ENCODE measurements around the gene SLMAP.

SLMAP gene

DNA sequence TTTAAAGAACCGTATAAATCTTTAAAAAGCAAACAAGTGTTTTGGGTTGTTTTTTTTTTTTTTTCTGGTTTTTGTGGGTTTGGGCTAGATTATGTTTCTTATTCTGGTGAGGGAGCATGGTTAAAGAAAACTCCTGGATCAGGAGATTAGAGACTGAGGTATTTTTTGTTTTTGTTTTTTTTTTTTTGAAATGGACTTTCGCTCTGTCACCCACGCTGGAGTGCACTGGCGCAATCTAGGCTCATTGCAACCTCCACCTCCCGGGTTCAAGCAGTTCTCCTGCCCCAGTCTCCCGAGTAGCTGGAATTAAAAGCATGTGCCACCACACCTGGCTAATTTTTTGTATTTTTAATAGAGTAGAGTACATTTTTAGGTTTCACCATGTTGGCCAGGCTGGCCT, 95.2 kb downstream of the SLMAP start:
- TF ChIP-seq GATA2 (IDR thresholded peaks at IDR 0.05; ENCODE audit: low read depth, low read length) (no peak), GATA3 (IDR thresholded peaks at IDR 0.05; ENCODE audit: low read depth, low read length) (no peak)

DNA sequence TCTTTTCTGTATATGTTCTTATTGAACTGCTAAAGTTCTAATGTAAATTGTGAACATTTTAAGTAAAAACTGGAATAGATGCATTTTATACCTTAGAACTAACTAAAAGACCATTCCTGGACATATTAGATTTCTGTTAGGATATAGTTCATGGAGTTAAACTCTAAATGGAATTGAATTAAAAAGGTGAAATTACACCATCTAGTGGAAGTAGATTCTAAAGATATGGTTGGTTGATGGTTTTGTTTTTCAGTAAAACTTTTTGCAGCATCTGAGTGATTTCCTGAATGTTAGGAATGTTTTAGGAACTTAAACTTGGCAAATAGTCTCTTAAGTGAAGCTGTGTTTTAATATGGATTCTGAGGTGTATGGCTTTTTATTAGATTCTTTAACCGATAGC, 96.8 kb downstream of the SLMAP start:
- TF ChIP-seq GATA2 (IDR thresholded peaks at IDR 0.05; ENCODE audit: low read depth, low read length) (no peak), GATA3 (IDR thresholded peaks at IDR 0.05; ENCODE audit: low read depth, low read length) (no peak)

DNA sequence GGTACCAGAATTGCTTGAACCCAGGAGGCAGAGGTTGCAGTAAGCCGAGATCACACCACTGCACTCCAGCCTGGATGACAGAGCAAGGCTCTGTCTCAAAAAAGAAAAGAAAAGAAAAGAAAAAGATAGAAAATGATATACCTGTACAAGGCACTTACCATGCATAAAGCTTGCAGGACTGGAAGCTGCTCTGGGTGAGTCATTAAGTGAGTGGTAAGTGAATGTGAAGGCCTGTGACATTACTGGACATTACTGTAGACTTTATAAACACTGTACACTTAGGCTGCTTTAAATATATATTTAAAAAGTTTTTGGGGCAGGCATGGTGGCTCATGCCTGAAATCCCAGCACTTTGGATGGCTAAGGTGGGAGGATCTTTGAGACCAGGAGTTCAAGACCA, 99.2 kb downstream of the SLMAP start:
- TF ChIP-seq GATA2 (IDR thresholded peaks at IDR 0.05; ENCODE audit: low read depth, low read length) (no peak), GATA3 (IDR thresholded peaks at IDR 0.05; ENCODE audit: low read depth, low read length) (no peak)

DNA sequence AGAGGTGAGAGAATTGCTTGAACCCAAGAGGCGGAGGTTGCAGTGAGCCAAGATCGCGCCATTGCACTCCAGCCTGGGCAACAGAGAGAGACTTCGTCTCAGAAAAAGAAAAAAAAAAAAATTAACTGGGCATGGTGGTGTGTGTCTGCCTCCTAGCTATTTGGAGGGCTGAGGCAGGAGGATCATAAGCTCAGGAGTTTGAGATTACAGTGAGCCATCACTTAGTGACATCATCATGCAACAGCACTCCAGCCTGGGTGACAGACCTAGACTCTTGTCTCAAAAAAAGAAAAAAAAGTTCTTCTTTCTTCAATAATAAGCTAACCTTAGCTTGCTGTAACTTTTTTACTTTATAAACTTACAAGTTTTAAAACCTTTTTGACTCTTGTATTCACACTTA, 99.8 kb downstream of the SLMAP start:
- TF ChIP-seq GATA3 (IDR thresholded peaks at IDR 0.05; ENCODE audit: low read depth, low read length) (no peak), GATA2 (IDR thresholded peaks at IDR 0.05; ENCODE audit: low read depth, low read length) (no peak)

DNA sequence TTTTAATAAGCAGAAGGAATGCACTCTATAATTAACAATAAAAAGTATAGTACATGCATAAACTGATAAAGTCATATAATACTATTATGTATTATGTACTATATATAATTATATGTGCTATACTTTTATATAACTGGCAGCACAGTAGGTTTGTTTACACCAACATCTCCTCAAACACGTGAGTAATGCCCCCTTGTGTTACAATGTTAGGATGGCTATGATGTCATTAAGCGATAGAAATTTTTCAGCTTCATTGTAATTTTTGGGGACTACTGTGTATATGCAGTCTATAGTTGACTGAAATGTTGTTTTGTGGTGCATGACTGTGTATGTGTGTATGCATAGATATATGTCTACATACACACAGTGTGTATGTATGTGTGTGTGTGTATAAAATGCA, 100.6 kb downstream of the SLMAP start:
- TF ChIP-seq GATA2 (IDR thresholded peaks at IDR 0.05; ENCODE audit: low read depth, low read length) (no peak), GATA3 (IDR thresholded peaks at IDR 0.05; ENCODE audit: low read depth, low read length) (no peak)

DNA sequence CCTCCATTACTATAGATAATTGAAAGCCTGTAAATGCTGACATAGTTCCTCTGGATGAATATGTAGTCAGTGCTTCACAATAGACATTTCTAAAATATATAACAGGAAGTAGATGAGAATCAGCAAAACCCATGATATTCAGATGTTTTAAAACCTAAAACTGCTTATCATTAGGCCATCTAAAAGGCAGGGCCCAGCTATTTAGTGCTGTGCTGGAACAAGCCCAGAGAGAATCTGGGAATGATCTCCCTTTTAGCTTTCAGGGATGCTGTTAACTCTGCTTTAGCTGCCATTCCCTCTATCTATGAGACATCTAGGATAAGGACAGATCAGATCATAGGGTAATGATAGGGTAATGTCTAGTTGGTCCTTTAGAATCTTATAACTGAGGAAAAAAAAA, 106.8 kb downstream of the SLMAP start:
- TF ChIP-seq GATA2 (IDR thresholded peaks at IDR 0.05; ENCODE audit: low read depth, low read length), result peak; percentile 80
- peak; percentile 55 for TF ChIP-seq GATA3 (IDR thresholded peaks at IDR 0.05; ENCODE audit: low read depth, low read length)

DNA sequence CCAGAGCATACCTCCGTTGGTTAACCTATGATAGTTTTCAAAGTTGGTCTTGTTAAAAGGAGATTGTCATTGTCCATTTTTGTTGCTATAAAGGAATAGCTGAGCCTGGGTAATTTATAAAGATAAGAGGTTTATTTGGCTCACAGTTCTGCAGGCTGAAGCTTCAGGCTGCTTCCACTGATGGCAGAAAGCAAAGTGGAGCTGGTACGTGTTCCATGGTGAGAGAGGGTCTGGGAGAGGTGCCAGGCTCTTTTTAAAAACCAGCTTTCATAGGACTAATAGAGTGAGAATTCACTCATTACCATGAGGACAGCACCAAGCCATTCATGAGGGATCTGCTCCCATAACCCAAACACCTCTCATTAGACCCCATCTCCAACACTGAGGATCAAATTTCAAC, 107.3 kb downstream of the SLMAP start:
- TF ChIP-seq GATA2 (IDR thresholded peaks at IDR 0.05; ENCODE audit: low read depth, low read length) (no peak), GATA3 (IDR thresholded peaks at IDR 0.05; ENCODE audit: low read depth, low read length) (no peak)

DNA sequence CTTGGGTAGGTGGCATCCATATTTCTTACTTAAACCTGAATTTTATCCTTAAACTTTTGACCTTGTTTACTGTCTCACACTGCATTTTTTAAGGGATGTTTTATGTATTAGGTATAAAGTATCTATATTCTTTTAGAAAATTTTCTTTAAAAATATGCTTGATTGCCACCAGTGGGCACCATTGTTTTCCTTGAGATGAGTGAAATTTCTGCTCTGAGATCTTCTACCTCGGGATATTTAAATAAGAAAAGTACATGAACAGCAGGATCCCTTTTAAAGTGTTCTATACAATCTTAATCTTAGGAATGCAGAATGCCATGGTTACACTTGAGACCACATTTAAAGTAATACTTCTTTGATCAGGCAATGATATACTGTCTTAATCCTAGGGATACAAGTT, 108.7 kb downstream of the SLMAP start:
- TF ChIP-seq GATA3 (IDR thresholded peaks at IDR 0.05; ENCODE audit: low read depth, low read length), result no peak
- TF ChIP-seq GATA2 (IDR thresholded peaks at IDR 0.05; ENCODE audit: low read depth, low read length), result no peak

DNA sequence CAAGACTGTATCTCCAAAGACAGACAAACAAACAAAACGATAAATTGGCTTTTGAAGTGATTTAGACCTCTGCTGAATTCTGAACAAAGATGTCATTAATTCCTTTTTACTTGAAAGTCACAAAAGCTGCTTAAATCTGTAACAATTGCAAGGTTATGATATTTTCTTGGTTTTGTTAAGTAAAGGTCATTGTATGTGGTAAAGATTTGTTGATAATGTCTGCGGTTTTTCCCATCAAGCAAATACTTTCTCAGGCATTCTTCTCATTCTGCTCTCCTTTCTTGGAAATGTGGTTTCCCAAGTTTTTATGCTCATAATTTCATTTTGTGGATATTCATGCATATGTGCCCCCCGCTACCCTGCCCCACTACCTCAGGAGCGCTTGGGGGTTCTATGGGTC, 116.5 kb downstream of the SLMAP start:
- TF ChIP-seq GATA3 (IDR thresholded peaks at IDR 0.05; ENCODE audit: low read depth, low read length), result no peak
- no peak for TF ChIP-seq GATA2 (IDR thresholded peaks at IDR 0.05; ENCODE audit: low read depth, low read length)

DNA sequence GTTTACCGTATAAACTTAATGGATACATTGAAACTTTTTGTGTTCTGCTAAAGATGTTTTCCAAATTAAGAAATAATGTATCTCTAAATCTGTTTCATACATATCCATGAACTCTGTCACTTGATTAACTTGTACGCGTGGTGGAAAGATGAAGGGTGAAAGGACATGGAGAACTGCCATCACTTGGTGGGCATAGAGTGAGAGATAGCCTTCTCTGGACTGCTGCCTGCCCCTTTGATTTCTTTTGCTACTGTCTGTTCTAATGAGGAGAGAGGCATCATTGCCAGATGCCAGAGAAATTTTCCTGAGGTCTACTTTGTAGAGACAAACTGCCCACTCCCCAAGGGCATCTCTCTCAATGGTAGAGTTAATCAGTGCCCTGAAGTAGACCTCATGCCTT, 120.5 kb downstream of the SLMAP start:
- TF ChIP-seq GATA2 (IDR thresholded peaks at IDR 0.05; ENCODE audit: low read depth, low read length) (no peak), GATA3 (IDR thresholded peaks at IDR 0.05; ENCODE audit: low read depth, low read length) (no peak)

DNA sequence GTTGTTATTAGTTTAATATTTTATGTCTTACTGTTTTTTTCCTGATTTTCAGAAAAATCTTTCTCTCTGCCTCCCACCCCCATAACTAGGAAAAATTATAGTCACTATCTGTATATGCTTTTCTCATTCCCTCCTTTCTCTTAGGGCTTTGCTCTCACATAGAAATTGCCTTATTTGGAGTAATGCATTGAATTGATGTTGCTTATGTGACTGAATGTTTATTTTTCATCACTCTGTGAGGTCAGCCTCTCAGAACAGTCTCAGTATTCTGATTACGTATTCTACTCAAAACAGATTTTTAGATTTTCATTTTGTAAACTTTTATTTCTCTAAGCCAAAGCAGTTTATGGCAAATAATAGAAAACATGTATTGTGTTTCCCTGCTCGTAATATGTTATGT, 121.0 kb downstream of the SLMAP start:
- TF ChIP-seq GATA2 (IDR thresholded peaks at IDR 0.05; ENCODE audit: low read depth, low read length) (no peak), GATA3 (IDR thresholded peaks at IDR 0.05; ENCODE audit: low read depth, low read length) (no peak)

DNA sequence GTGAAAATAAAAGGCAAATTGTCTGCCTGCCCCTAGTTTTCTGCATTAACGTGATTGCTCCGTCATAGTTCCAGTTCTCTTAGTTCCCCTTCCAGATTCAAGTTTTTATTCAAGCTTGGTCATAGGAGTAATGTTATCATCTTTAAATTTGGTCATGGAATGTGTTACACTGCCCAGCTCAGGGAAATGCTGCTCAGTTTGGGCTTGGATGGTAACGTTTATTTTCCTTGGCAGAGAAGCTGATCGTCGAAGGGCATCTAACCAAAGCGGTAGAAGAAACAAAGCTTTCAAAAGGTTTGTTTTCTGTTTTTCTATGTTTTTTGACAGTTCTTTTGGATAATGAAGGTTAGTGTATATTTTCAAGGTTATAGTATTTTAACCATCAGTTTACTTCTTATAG, 133.7 kb downstream of the SLMAP start:
- TF ChIP-seq GATA2 (IDR thresholded peaks at IDR 0.05; ENCODE audit: low read depth, low read length) (no peak), GATA3 (IDR thresholded peaks at IDR 0.05; ENCODE audit: low read depth, low read length) (no peak)

DNA sequence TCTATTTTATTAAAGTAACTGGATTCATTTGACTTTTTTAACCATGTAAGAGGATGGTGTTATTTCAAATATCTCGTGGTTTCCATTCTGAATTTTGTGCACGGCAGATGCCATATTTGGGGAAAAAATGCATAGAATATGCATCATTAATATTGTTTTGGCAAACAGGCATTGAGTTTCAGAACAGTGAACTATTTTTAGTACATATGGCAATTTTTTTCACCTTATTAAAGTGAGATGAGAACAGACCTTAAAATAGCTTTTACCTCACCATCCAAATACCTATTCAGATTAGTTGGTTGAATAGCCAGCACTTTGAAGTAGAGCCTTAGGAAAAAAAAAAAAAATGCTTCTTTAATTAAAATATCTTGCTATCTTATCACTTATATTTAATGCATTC, 134.8 kb downstream of the SLMAP start:
- TF ChIP-seq GATA2 (IDR thresholded peaks at IDR 0.05; ENCODE audit: low read depth, low read length) (no peak), GATA3 (IDR thresholded peaks at IDR 0.05; ENCODE audit: low read depth, low read length) (no peak)

DNA sequence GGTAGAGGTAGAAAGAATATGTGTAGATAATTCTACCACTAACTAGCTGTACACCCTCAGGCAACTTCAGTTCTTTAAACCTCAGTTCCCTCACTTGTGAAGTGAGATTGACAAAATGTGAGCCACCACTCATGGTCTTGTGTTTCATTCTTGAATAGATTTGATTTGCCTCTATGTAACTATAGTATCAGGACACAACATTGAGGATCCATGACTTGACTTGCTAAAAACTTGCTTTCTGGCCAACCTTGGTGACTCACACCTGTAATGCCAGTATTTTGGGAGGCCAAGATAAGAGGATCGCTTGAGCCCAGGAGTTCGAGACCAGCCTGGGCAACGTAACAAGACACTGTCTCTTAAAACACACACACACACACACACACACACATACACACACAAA, 136.3 kb downstream of the SLMAP start:
- TF ChIP-seq GATA3 (IDR thresholded peaks at IDR 0.05; ENCODE audit: low read depth, low read length) (no peak), GATA2 (IDR thresholded peaks at IDR 0.05; ENCODE audit: low read depth, low read length) (no peak)

DNA sequence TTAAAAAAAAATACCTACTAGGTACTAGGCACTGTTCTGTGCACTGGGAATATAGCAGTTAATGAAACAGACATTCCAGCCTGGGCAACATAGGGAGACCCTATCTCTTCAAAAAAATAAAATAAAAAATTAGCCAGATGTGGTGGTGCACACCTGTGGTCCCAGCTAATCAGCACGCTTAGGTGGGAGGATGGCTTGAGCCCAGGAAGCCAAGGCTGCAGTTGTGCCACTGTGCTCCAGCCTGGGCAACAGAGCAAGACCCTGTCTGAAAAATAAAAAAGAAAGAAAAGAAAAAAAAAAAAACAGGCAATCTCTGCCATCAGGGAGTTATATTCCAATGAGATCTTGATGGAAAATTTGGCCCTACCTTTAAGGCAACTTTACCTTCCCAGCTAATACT, 137.0 kb downstream of the SLMAP start:
- no peak for TF ChIP-seq GATA3 (IDR thresholded peaks at IDR 0.05; ENCODE audit: low read depth, low read length)
- no peak for TF ChIP-seq GATA2 (IDR thresholded peaks at IDR 0.05; ENCODE audit: low read depth, low read length)

DNA sequence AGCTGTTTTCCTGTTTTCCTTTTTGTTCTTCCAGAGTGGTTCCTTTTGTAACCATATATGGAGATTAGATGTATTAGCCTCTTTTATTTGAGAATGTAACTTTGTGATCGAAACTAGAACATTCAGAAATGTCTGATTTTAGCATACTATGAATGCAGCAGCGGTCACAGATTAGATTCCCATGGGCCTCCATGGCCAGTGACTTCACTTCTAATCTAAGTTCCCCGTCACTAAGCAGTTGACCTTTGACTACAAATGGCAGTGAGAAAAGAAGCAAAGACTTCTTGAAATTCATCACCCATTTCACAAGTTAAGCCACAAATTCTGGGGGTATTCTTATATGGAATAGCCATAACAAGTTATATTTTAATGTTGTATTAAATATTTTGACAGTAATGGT, 137.6 kb downstream of the SLMAP start:
- TF ChIP-seq GATA2 (IDR thresholded peaks at IDR 0.05; ENCODE audit: low read depth, low read length) (no peak), GATA3 (IDR thresholded peaks at IDR 0.05; ENCODE audit: low read depth, low read length) (no peak)

All from SH-SY5Y (cell line).